H9 (cell line): ENCODE data around the gene FHIT. TPM values are rescaled to one million over a fixed set of nuclear protein-coding genes. Genes with fewer than 3 reads are reported as not detected.

Experiments used
- DNase-seq: peaks from one replicate; pipeline ENCODE4 v3.0.0-alpha.2; 2017
- H2AFZ ChIP-seq: one replicate; pipeline ENCODE4 v1.6.1; 2013; ENCODE audit warnings: mild to moderate bottlenecking, low read length, control low read depth, moderate library complexity
- H2AK5ac ChIP-seq: 2 replicates; pipeline ENCODE4 v1.6.1; 2013; ENCODE audit warnings: low read length, control low read depth, mixed read lengths; ENCODE audit not compliant: insufficient read length
- H2BK120ac ChIP-seq: one replicate; pipeline ENCODE4 v1.6.1; 2013; ENCODE audit warnings: low read depth, mild to moderate bottlenecking, low read length, control low read depth, inconsistent platforms; ENCODE audit not compliant: poor library complexity, severe bottlenecking
- H2BK12ac ChIP-seq: 2 replicates; pipeline ENCODE4 v1.6.1; 2013; ENCODE audit warnings: low read length, control low read depth, mixed read lengths, low read depth; ENCODE audit not compliant: insufficient read length
- H2BK15ac ChIP-seq: 2 replicates; pipeline ENCODE4 v1.6.1; 2013; ENCODE audit warnings: low read depth, low read length, control low read depth
- H2BK20ac ChIP-seq: one replicate; pipeline ENCODE4 v1.6.1; 2013; ENCODE audit warnings: low read depth, mild to moderate bottlenecking, low read length, control low read depth, inconsistent platforms; ENCODE audit not compliant: poor library complexity, severe bottlenecking
- H2BK5ac ChIP-seq: 2 replicates; pipeline ENCODE4 v1.6.1; 2013; ENCODE audit warnings: low read length, control low read depth, mixed read lengths; ENCODE audit not compliant: insufficient read length
- H3K14ac ChIP-seq: 2 replicates; pipeline ENCODE4 v1.6.1; 2013; ENCODE audit warnings: low read length, control low read depth; ENCODE audit not compliant: insufficient read depth
- H3K18ac ChIP-seq: 2 replicates; pipeline ENCODE4 v1.6.1; 2013; ENCODE audit warnings: low read depth, mild to moderate bottlenecking, mixed read lengths, low read length, control low read depth; ENCODE audit not compliant: insufficient read length
- H3K23ac ChIP-seq: 2 replicates; pipeline ENCODE4 v1.6.1; 2013; ENCODE audit warnings: low read length, control low read depth, mixed read lengths, low read depth; ENCODE audit not compliant: insufficient read length
- H3K23me2 ChIP-seq: 2 replicates; pipeline ENCODE4 v1.6.1; 2013; ENCODE audit warnings: low read depth, mild to moderate bottlenecking, mixed read lengths, low read length, control low read depth; ENCODE audit not compliant: insufficient read length, poor library complexity, severe bottlenecking
- H3K27ac ChIP-seq: 2 replicates; pipeline ENCODE4 v1.5.1; 2013; ENCODE audit warnings: low read length, control low read depth, mixed read lengths, low read depth; ENCODE audit not compliant: insufficient read length
- H3K27me3 ChIP-seq: 2 replicates; pipeline ENCODE4 v1.6.1; 2013; ENCODE audit warnings: low read length, control low read depth, inconsistent platforms; ENCODE audit not compliant: insufficient read depth
- H3K4ac ChIP-seq: 2 replicates; pipeline ENCODE4 v1.6.1; 2013; ENCODE audit warnings: low read depth, mild to moderate bottlenecking, control low read depth, inconsistent platforms, low read length, moderate library complexity
- H3K4me1 ChIP-seq: 2 replicates; pipeline ENCODE4 v1.6.1; 2013; ENCODE audit warnings: low read length, control low read depth, inconsistent platforms; ENCODE audit not compliant: insufficient read depth
- H3K4me2 ChIP-seq: 2 replicates; pipeline ENCODE4 v1.6.1; 2013; ENCODE audit warnings: low read length, control low read depth, mixed read lengths; ENCODE audit not compliant: insufficient read length, insufficient read depth
- H3K56ac ChIP-seq: 2 replicates; pipeline ENCODE4 v1.6.1; 2013; ENCODE audit warnings: low read depth, mild to moderate bottlenecking, mixed read lengths, low read length, control low read depth; ENCODE audit not compliant: insufficient read length
- H3K79me1 ChIP-seq: 2 replicates; pipeline ENCODE4 v1.6.1; 2013; ENCODE audit warnings: low read depth, mild to moderate bottlenecking, moderate library complexity, low read length, control low read depth, inconsistent platforms; ENCODE audit not compliant: insufficient read depth, poor library complexity, severe bottlenecking
- H3K79me2 ChIP-seq: 2 replicates; pipeline ENCODE4 v1.6.1; 2013; ENCODE audit warnings: low read length, control low read depth, inconsistent platforms; ENCODE audit not compliant: insufficient read depth
- H3K9ac ChIP-seq: 2 replicates; pipeline ENCODE4 v1.6.1; 2013; ENCODE audit warnings: low read length, control low read depth, mixed read lengths; ENCODE audit not compliant: insufficient read length; ENCODE audit errors: extremely low read depth
- H3K9me3 ChIP-seq: one replicate; pipeline ENCODE4 v1.6.1; 2013; ENCODE audit warnings: low read depth, low read length, inconsistent platforms; ENCODE audit not compliant: control insufficient read depth
- H3T11ph ChIP-seq: one replicate; pipeline ENCODE4 v1.6.1; 2013; ENCODE audit warnings: mild to moderate bottlenecking, low read length, control low read depth, inconsistent platforms
- H4K20me1 ChIP-seq: one replicate; pipeline ENCODE4 v1.6.1; 2013; ENCODE audit not compliant: control insufficient read depth, insufficient read length, insufficient read depth
- H4K5ac ChIP-seq: 2 replicates; pipeline ENCODE4 v1.6.1; 2013; ENCODE audit warnings: low read depth, mild to moderate bottlenecking, mixed read lengths, low read length, control low read depth; ENCODE audit not compliant: insufficient read length
- H4K8ac ChIP-seq: replicated peaks from 2 replicates; pipeline ENCODE4 v1.6.1; 2013; ENCODE audit warnings: low read length, control low read depth, mixed read lengths, low read depth; ENCODE audit not compliant: insufficient read length
- H4K91ac ChIP-seq: 2 replicates; pipeline ENCODE4 v1.6.1; 2013; ENCODE audit warnings: low read depth, mild to moderate bottlenecking, moderate library complexity, mixed read lengths, low read length, control low read depth; ENCODE audit not compliant: insufficient read length
- H3K27ac Mint-ChIP-seq, 3 experiments: 2 replicates in 2 of 3; 3 replicates in 1 of 3; pipeline ENCODE4 v1.8.0; 2020 to 2021; ENCODE audit warnings: mixed read lengths in 3 of 3, mild to moderate bottlenecking in 1 of 3, moderate library complexity in 1 of 3
- H3K27me3 Mint-ChIP-seq: 2 replicates; pipeline ENCODE4 v1.8.0; 2021; ENCODE audit warnings: low read depth, mild to moderate bottlenecking, moderate library complexity, mixed read lengths
- H3K36me3 Mint-ChIP-seq, 3 experiments: 2 replicates in 2 of 3; 3 replicates in 1 of 3; pipeline ENCODE4 v1.8.0; 2020 to 2021; ENCODE audit warnings: low read depth in 3 of 3, mixed read lengths in 3 of 3; ENCODE audit not compliant: insufficient read depth in 1 of 3
- H3K4me1 Mint-ChIP-seq, 2 experiments: 2 replicates each; pipeline ENCODE4 v1.8.0; 2020; ENCODE audit warnings: mixed read lengths in 2 of 2
- H3K4me3 Mint-ChIP-seq, 2 experiments: 2 replicates in 1 of 2; 3 replicates in 1 of 2; pipeline ENCODE4 v1.8.0; 2020 to 2021; ENCODE audit warnings: mild to moderate bottlenecking in 2 of 2, mixed read lengths in 2 of 2, moderate library complexity in 1 of 2
- H3K9me3 Mint-ChIP-seq, 2 experiments: 2 replicates in 1 of 2; 3 replicates in 1 of 2; pipeline ENCODE4 v1.8.0; 2020; ENCODE audit warnings: mild to moderate bottlenecking in 2 of 2, mixed read lengths in 2 of 2, moderate library complexity in 1 of 2
- WGBS: extraction: QIAGEN DNeasy Blood & Tissue Kit; methylation state at CpG from one replicate; pipeline ENCODE4 v1.1.7; 2013; ENCODE audit warnings: missing lambda C conversion rate, low lambda C conversion rate, mixed read lengths; ENCODE audit not compliant: insufficient read length; ENCODE audit errors: extremely low coverage; 5-methylcytosine and 5-hydroxymethylcytosine counted together
- total RNA-seq: library from RNA; stranded (reverse); gene quantifications from 2 replicates; pipeline ENCODE4 v1.2.1, GENCODE V29; 2021
- TF ChIP-seq, protein P1 (sequence below): fragments of 200-600 bp; sonication (generic); conservative IDR thresholded peaks from 3 replicates; pipeline ENCODE4 v1.8.0; 2021; ENCODE audit warnings: antibody characterized with exemption, mild to moderate bottlenecking

Gene FHIT
- total RNA-seq, 1 experiment from 2014 or later = 3.0 TPM

DNA sequence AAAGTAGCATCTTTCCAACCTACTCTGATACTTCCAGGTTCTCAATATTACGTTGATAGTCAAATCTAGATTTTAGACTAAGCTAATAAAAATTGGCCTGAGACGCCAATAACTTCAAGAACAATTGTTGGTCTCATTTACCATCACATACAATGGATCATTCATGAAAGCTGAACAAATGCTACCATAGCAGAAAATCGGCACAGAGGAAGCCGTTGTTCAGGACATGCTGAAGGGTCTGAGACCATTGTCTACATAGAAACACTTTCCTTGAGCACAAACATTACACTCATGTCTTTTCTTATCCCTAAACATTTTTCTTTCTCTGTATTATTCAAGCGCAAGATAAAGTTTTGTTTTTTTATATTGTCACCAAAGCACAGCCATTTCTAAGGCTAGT lies 37.2 kb upstream of the FHIT start:
- H2BK5ac ChIP-seq = no peak overlapping the region
- Mint-ChIP-seq H3K27ac (no peak overlapping the region), H3K4me3 (no peak overlapping the region), H3K4me1 (peaks cover 0 to 3% of the 10 kb centered on the region in 2 experiments; a peak in 1 of 4 replicates), H3K27me3 (no peaks in the 10 kb centered on the region), H3K9me3 (no peaks in the 10 kb centered on the region), H3K36me3 (no peaks in the 10 kb centered on the region)
- no peaks in the 10 kb centered on the region for H3K23me2 ChIP-seq
- no peak overlapping the region for H2BK20ac ChIP-seq
- no peak overlapping the region for H3K27ac ChIP-seq
- TF ChIP-seq, protein P1, sequence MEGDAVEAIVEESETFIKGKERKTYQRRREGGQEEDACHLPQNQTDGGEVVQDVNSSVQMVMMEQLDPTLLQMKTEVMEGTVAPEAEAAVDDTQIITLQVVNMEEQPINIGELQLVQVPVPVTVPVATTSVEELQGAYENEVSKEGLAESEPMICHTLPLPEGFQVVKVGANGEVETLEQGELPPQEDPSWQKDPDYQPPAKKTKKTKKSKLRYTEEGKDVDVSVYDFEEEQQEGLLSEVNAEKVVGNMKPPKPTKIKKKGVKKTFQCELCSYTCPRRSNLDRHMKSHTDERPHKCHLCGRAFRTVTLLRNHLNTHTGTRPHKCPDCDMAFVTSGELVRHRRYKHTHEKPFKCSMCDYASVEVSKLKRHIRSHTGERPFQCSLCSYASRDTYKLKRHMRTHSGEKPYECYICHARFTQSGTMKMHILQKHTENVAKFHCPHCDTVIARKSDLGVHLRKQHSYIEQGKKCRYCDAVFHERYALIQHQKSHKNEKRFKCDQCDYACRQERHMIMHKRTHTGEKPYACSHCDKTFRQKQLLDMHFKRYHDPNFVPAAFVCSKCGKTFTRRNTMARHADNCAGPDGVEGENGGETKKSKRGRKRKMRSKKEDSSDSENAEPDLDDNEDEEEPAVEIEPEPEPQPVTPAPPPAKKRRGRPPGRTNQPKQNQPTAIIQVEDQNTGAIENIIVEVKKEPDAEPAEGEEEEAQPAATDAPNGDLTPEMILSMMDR = no peak
- H3K56ac ChIP-seq = no peak overlapping the region
- no peaks in the 10 kb centered on the region for H3K79me1 ChIP-seq
- H3K4ac ChIP-seq = no peak overlapping the region
- H3K9me3 ChIP-seq = no peaks in the 10 kb centered on the region
- no peak overlapping the region for H2AK5ac ChIP-seq
- H2AFZ ChIP-seq = no peak overlapping the region
- no peaks in the 10 kb centered on the region for H3K27me3 ChIP-seq
- no peak overlapping the region for H3K23ac ChIP-seq
- no peak overlapping the region for H3T11ph ChIP-seq
- no peaks in the 10 kb centered on the region for H4K20me1 ChIP-seq
- H3K4me2 ChIP-seq = no peak overlapping the region
- WGBS = no CpG with 5 or more reads among the region's 5 CpGs
- no peak overlapping the region for H2BK15ac ChIP-seq
- no peaks in the 10 kb centered on the region for H3K4me1 ChIP-seq
- H3K79me2 ChIP-seq = no peaks in the 10 kb centered on the region
- no peak overlapping the region for H3K14ac ChIP-seq
- DNase-seq = no peak
- H4K5ac ChIP-seq = no peak overlapping the region
- no peak overlapping the region for H3K18ac ChIP-seq
- no peak overlapping the region for H3K9ac ChIP-seq
- no peak overlapping the region for H2BK12ac ChIP-seq
- H4K8ac ChIP-seq = no peak overlapping the region
- no peak overlapping the region for H4K91ac ChIP-seq
- H2BK120ac ChIP-seq = no peak overlapping the region
